ENCODE results near the gene SPINDOC. TPM values are rescaled to one million over a fixed set of nuclear protein-coding genes. Genes with fewer than 3 reads are reported as not detected.
A peak's percentile ranks its signal among the peaks of the same experiment; 100 is the strongest.

SPINDOC gene
- total RNA-seq, 1 experiment from 2014 or later: 121 TPM

DNA sequence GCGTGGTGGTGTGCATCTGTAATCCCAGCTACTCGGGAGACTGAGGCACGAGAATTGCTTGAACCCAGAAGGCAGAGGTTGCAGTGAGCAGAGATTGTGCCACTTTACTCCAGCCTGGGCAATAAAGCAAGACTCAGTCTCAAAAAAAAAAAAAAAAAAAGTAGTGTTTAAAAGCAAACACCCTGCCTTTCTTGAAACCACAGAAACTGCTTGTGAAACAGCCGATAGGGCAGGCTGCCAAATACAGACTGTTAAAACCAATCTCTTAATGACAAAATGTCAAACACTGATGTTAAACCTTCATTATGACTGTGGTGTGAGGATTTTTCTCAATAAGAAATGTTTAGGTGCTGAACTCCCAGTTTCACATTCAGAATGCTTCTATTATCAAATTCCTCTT, 53.0 kb downstream of the SPINDOC start:
- no peaks in the 10 kb centered on the region for H3K9me3 Mint-ChIP-seq
- no peaks in the 10 kb centered on the region for H4K20me1 ChIP-seq (ENCODE audit: control insufficient read depth, insufficient read depth, insufficient read length)
- no peak overlapping the region for H2BK15ac ChIP-seq (ENCODE audit: low read depth, low read length)

More for the DNA sequence above, 53.0 kb downstream of the SPINDOC start:
- no peak overlapping the region for H3K4me2 ChIP-seq (ENCODE audit: insufficient read depth, insufficient read length, low read length)
- peaks cover 17% of the 10 kb centered on the region for H3K79me2 ChIP-seq (ENCODE audit: insufficient read depth, low read length)
- H3K27ac ChIP-seq (ENCODE audit: insufficient read length, low read depth, low read length): no peak overlapping the region
- H3K9me3 ChIP-seq (ENCODE audit: control insufficient read depth, low read depth, low read length): no peaks in the 10 kb centered on the region
- H3K4me3 Mint-ChIP-seq: no peak overlapping the region
- H2AK5ac ChIP-seq (ENCODE audit: insufficient read length, low read length): no peak overlapping the region
- peaks cover 6% of the 10 kb centered on the region; the same call in 1 of the 2 replicates for H3K4me1 ChIP-seq (ENCODE audit: insufficient read depth, low read length)
- no CpG with 5 or more reads among the region's 4 CpGs for WGBS (ENCODE audit: extremely low coverage, insufficient read length, low lambda C conversion rate)
- H3T11ph ChIP-seq (ENCODE audit: low read length): no peak overlapping the region
- TF ChIP-seq, protein P1, sequence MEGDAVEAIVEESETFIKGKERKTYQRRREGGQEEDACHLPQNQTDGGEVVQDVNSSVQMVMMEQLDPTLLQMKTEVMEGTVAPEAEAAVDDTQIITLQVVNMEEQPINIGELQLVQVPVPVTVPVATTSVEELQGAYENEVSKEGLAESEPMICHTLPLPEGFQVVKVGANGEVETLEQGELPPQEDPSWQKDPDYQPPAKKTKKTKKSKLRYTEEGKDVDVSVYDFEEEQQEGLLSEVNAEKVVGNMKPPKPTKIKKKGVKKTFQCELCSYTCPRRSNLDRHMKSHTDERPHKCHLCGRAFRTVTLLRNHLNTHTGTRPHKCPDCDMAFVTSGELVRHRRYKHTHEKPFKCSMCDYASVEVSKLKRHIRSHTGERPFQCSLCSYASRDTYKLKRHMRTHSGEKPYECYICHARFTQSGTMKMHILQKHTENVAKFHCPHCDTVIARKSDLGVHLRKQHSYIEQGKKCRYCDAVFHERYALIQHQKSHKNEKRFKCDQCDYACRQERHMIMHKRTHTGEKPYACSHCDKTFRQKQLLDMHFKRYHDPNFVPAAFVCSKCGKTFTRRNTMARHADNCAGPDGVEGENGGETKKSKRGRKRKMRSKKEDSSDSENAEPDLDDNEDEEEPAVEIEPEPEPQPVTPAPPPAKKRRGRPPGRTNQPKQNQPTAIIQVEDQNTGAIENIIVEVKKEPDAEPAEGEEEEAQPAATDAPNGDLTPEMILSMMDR (conservative IDR thresholded peaks at IDR 0.05): no peak
- H2BK5ac ChIP-seq (ENCODE audit: insufficient read length, low read length): no peak overlapping the region
- no peak overlapping the region for H4K5ac ChIP-seq (ENCODE audit: insufficient read length, low read depth, low read length)
- H3K56ac ChIP-seq (ENCODE audit: insufficient read length, low read depth, low read length): no peak overlapping the region
- no peak overlapping the region for H3K23ac ChIP-seq (ENCODE audit: insufficient read length, low read depth, low read length)
- H2AFZ ChIP-seq (ENCODE audit: low read length): no peak overlapping the region
- peaks cover 10% of the 10 kb centered on the region for H3K79me1 ChIP-seq (ENCODE audit: insufficient read depth, low read depth, low read length, poor library complexity, severe bottlenecking)
- no peak for DNase-seq
- no peaks in the 10 kb centered on the region for H3K23me2 ChIP-seq (ENCODE audit: insufficient read length, low read depth, low read length, poor library complexity, severe bottlenecking)
- no peaks in the 10 kb centered on the region for H3K27me3 ChIP-seq (ENCODE audit: insufficient read depth, low read length)
- H3K4ac ChIP-seq (ENCODE audit: low read depth, low read length): no peak overlapping the region
- H3K14ac ChIP-seq (ENCODE audit: insufficient read depth, low read length): no peak overlapping the region
- H3K27ac Mint-ChIP-seq: peak overlapping the region in 1 of 3 experiments; percentile 77; a peak in 2 of 7 replicates
- H3K36me3 Mint-ChIP-seq (ENCODE audit: insufficient read depth in 1 of 3, low read depth in 3 of 3): peaks cover 7 to 12% (median 8%) of the 10 kb centered on the region in 3 experiments; a peak in 6 of 7 replicates
- no peak overlapping the region for H2BK20ac ChIP-seq (ENCODE audit: low read depth, low read length, poor library complexity, severe bottlenecking)
- H3K9ac ChIP-seq (ENCODE audit: extremely low read depth, insufficient read length, low read length): no peak overlapping the region
- no peak overlapping the region for H4K91ac ChIP-seq (ENCODE audit: insufficient read length, low read depth, low read length)
- H3K18ac ChIP-seq (ENCODE audit: insufficient read length, low read depth, low read length): no peak overlapping the region
- no peak overlapping the region for H2BK120ac ChIP-seq (ENCODE audit: low read depth, low read length, poor library complexity, severe bottlenecking)
- H3K27me3 Mint-ChIP-seq (ENCODE audit: low read depth): no peaks in the 10 kb centered on the region
- no peak overlapping the region for H4K8ac ChIP-seq (replicated peaks; ENCODE audit: insufficient read length, low read depth, low read length)
- H3K4me1 Mint-ChIP-seq: peaks cover 56 to 60% of the 10 kb centered on the region in 2 experiments
- H2BK12ac ChIP-seq (ENCODE audit: insufficient read length, low read depth, low read length): no peak overlapping the region

Data from H9 (cell line).